Vagina (tissue), 2 donors: ENCODE data around the gene CDH3. TPM values are rescaled to one million over a fixed set of nuclear protein-coding genes. Genes with fewer than 3 reads are reported as not detected.

Source experiments
- DNase-seq, 2 donors: peaks; one replicate each; pipeline ENCODE4 v3.0.0-alpha.2; 2017; ENCODE audit errors: extremely low spot score in 2 of 2
- H3K27ac ChIP-seq: fragments of 200-600 bp; sonication (generic); one replicate; pipeline ENCODE4 v1.5.1; 2019
- H3K27me3 ChIP-seq: fragments of 200-600 bp; sonication (generic); one replicate; pipeline ENCODE4 v1.5.1; 2019
- H3K36me3 ChIP-seq, 2 donors: fragments of 200-600 bp; sonication (generic); one replicate each; pipeline ENCODE4 v1.5.1; 2017 to 2019
- H3K4me1 ChIP-seq: fragments of 200-600 bp; sonication (generic); one replicate; pipeline ENCODE4 v1.5.1; 2019
- H3K4me3 ChIP-seq, 2 donors: fragments of 200-600 bp; sonication (generic); 1 replicate in 1 of 2; 2 replicates in 1 of 2; pipeline ENCODE4 v1.5.1; 2016 to 2019
- H3K9me3 ChIP-seq: fragments of 200-600 bp; sonication (generic); one replicate; pipeline ENCODE4 v1.5.1; 2019
- POLR2A ChIP-seq, 2 donors: fragments of 450-650 bp; IDR thresholded peaks; one replicate each; pipeline ENCODE4 v1.6.1; 2017; ENCODE audit warnings: antibody characterized with exemption in 2 of 2, mild to moderate bottlenecking in 2 of 2, moderate library complexity in 2 of 2
- POLR2AphosphoS5 ChIP-seq, 2 donors: sonication (generic); formaldehyde crosslinking; IDR thresholded peaks; one replicate each; pipeline ENCODE4 v1.9.0; 2017; ENCODE audit warnings: antibody characterized with exemption in 2 of 2, mild to moderate bottlenecking in 2 of 2, low read depth in 1 of 2; ENCODE audit not compliant: insufficient read depth in 1 of 2
- intact Hi-C: fragments of 100-400 bp; cut with DNase I; formaldehyde crosslinking; loops from one replicate; pipeline ENCODE4 v1.15.1; 2023
- total RNA-seq: library from RNA; depleted of rRNA; stranded (reverse); fragments of >200 nt; gene quantifications from one replicate; pipeline ENCODE4 v1.2.3, GENCODE V29; 2016
- TF ChIP-seq, protein P1 (sequence below), 3 experiments: fragments of 450-650 bp in 2 of 3; fragments of 200-600 bp in 1 of 3; sonication (generic) in 1 of 3; IDR thresholded peaks; one replicate each; pipeline ENCODE4 v1.5.1; 2017 to 2019; ENCODE audit warnings: antibody characterized with exemption in 3 of 3, mild to moderate bottlenecking in 2 of 3, moderate library complexity in 2 of 3

CDH3 gene
- total RNA-seq, 1 donor from 2014 or later = 35.4 TPM

DNA sequence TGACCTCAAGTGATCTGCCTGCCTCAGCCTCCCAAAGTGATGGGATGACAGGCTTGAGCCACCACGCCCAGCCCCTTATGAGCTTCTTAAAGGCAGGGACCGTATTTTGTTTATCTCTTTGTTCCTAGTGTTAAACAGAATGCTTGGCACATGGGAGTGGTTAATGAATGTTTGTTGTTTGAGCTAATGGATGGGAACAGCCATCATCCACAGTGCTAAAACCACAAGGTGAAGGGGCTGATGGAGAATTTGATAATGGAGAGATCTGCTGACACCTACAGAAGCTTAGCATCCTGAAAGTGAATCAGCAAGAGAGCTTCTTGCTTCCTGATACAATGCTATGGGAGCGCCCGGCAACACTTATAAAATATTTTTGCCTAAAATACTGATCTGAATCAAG lies 83.4 kb downstream of the CDH3 start:
- TF ChIP-seq POLR2A (IDR thresholded peaks at IDR 0.05) (no peak), POLR2AphosphoS5 (IDR thresholded peaks at IDR 0.05; ENCODE audit: insufficient read depth in 1 of 2, low read depth in 1 of 2) (no peak)
- TF ChIP-seq, protein P1, sequence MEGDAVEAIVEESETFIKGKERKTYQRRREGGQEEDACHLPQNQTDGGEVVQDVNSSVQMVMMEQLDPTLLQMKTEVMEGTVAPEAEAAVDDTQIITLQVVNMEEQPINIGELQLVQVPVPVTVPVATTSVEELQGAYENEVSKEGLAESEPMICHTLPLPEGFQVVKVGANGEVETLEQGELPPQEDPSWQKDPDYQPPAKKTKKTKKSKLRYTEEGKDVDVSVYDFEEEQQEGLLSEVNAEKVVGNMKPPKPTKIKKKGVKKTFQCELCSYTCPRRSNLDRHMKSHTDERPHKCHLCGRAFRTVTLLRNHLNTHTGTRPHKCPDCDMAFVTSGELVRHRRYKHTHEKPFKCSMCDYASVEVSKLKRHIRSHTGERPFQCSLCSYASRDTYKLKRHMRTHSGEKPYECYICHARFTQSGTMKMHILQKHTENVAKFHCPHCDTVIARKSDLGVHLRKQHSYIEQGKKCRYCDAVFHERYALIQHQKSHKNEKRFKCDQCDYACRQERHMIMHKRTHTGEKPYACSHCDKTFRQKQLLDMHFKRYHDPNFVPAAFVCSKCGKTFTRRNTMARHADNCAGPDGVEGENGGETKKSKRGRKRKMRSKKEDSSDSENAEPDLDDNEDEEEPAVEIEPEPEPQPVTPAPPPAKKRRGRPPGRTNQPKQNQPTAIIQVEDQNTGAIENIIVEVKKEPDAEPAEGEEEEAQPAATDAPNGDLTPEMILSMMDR (IDR thresholded peaks at IDR 0.05) = no peak
- Histone ChIP-seq H3K27me3 (no peaks in the 10 kb centered on the region), H3K36me3 (no peaks in the 10 kb centered on the region), H3K27ac (no peak overlapping the region), H3K4me1 (no peaks in the 10 kb centered on the region), H3K9me3 (no peaks in the 10 kb centered on the region), H3K4me3 (no peak overlapping the region)
- DNase-seq = no peak
- intact Hi-C loops = no loop called here

DNA sequence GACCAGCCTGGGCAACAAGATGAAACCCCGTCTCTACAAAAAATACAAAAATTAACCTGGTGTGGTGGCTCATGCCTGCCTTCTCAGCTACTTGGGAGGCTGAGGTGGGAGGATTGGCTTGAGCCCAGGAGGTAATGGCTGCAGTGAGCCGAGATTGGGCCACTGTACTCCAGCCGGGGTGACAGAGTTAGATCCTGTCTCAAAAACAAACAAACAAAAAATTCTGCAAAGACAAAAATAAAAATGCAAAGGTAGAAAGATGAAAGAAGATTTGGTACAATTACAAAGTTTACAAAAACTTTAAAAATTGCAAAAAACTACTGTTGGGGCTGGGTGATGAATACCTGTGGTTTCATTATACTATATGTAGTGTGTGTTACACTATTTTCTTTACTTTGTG lies 86.5 kb downstream of the CDH3 start:
- Histone ChIP-seq H3K36me3 (no peaks in the 10 kb centered on the region), H3K4me3 (no peak overlapping the region), H3K27ac (no peak overlapping the region), H3K4me1 (no peaks in the 10 kb centered on the region), H3K27me3 (no peaks in the 10 kb centered on the region), H3K9me3 (no peaks in the 10 kb centered on the region)
- DNase-seq = no peak
- intact Hi-C loops = no loop called here
- no peak for TF ChIP-seq POLR2A (IDR thresholded peaks at IDR 0.05)

DNA sequence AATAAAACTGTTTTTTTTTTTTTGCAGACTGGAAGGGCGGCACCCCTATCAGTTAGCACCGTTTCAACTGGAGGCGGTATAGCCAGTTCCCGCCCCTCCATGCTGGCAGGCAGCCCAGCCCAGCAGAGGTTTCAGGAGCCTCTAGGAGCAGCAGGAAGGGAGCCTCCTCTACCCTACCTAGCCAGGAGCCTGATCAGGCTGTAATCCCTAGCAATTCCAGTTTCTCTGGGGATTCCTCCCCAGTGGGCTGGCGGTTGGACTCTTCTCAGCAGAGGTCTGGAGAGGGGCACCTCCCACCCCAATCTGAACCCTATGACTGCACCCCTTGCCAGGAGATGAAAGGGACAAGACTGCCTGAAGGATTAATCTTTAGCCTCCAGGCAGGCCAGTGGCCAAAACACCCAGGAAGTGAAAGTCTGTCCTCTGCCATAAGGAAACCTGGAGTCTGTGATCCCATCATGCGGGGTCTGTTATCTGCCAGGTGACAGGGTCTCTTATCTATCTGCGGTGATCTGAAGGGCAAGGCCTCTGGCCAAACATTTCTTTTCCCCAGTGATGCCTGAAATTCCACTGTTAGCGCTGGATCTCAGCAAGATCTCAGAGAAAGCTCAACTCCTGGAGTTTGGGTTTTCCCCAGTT lies 87.1 kb downstream of the CDH3 start:
- Histone ChIP-seq H3K9me3 (no peaks in the 10 kb centered on the region), H3K36me3 (no peaks in the 10 kb centered on the region), H3K4me3 (no peak overlapping the region), H3K27me3 (no peaks in the 10 kb centered on the region), H3K27ac (no peak overlapping the region), H3K4me1 (peaks cover 4% of the 10 kb centered on the region)
- DNase-seq = no peak
- TF ChIP-seq, protein P1 (IDR thresholded peaks at IDR 0.05) = no peak
- TF ChIP-seq POLR2AphosphoS5 (IDR thresholded peaks at IDR 0.05; ENCODE audit: insufficient read depth in 1 of 2, low read depth in 1 of 2) (no peak), POLR2A (IDR thresholded peaks at IDR 0.05) (no peak)
- intact Hi-C loops = no loop called here

DNA sequence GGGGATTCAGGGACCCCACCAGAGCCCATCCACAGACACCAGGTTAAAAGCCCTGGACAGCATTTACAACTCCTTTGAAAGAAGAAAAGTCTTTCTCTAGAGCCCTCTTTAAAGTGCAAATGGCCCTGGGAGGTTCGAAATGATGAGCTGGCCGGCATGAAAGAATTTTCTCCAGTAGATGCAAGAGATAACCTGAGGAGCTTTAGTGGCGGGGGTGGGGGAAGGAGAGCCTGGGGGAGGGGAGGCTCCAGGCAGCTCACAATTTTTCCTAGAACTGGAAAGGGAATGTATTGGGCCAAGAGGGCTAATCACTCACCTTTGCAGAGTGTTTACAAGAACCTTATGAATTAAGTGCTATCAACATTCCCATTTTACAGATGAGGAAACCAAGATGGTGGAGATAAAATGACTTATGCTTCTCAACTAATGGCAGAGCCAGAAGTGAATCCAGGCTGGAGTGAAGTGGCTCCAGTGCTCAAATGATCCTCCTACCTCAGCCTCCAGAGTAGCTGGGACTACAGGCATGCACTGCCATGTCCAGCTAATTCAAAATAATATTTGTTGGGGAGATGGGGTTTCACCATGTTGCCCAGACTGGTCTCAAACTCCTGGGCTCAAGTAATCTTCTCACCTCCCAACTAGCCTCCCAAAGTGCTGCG lies 87.8 kb downstream of the CDH3 start:
- Histone ChIP-seq H3K36me3 (no peaks in the 10 kb centered on the region), H3K27ac (no peak overlapping the region), H3K4me1 (peaks cover 11% of the 10 kb centered on the region), H3K4me3 (no peak overlapping the region), H3K27me3 (no peaks in the 10 kb centered on the region), H3K9me3 (no peaks in the 10 kb centered on the region)
- DNase-seq = no peak
- TF ChIP-seq POLR2A (IDR thresholded peaks at IDR 0.05) = no peak
- intact Hi-C loops = no loop called here

DNA sequence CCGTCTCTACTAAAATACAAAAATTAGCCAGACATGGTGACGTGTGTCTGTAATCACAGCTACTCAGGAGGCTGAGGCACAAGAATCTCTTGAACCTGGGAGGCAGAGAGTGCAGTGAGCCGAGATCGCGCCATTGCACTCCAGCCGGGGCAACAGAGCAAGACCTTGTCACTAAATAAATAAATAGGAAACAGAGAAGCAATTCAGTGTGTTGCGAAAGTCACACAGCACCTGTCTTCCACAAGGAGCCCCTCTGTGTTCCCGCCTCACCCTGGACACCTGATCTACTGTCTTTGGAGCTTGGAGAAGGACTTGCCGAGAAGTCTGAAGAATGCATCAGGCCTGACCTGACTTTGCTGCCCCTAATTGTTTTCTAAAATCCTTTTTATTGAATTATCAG lies 88.5 kb downstream of the CDH3 start:
- no peaks in the 10 kb centered on the region for H3K27me3 ChIP-seq
- H3K27ac ChIP-seq = no peak overlapping the region
- H3K9me3 ChIP-seq = no peaks in the 10 kb centered on the region
- no peaks in the 10 kb centered on the region for H3K36me3 ChIP-seq
- no peak overlapping the region for H3K4me3 ChIP-seq
- intact Hi-C loops = no loop called here
- TF ChIP-seq, protein P1 (IDR thresholded peaks at IDR 0.05) = no peak
- TF ChIP-seq POLR2AphosphoS5 (IDR thresholded peaks at IDR 0.05; ENCODE audit: insufficient read depth in 1 of 2, low read depth in 1 of 2) (no peak), POLR2A (IDR thresholded peaks at IDR 0.05) (no peak)
- H3K4me1 ChIP-seq = peaks cover 17% of the 10 kb centered on the region
- DNase-seq = no peak

DNA sequence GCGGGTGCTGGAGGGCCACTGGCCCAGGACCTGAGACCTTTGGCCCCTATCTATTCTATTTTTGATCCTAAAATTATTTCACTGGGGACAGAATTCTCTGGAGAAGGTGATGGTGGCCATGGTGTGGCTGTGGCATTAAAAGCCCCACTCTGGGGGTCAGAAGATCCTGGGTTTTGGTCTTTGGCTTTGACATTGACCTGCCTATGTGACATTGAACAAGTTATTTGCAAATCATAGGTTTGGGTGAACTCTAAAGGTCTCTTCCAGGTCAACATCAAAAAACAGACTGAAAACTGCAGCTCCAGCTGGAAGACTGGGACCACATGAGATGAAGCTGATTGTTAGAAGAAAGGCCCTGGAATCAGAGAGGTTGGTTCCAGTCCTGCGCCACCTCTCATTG lies 89.7 kb downstream of the CDH3 start:
- Histone ChIP-seq H3K36me3 (no peaks in the 10 kb centered on the region), H3K9me3 (no peaks in the 10 kb centered on the region), H3K27ac (no peak overlapping the region), H3K4me1 (peaks cover 17% of the 10 kb centered on the region), H3K4me3 (no peak overlapping the region), H3K27me3 (no peaks in the 10 kb centered on the region)
- TF ChIP-seq POLR2A (IDR thresholded peaks at IDR 0.05) (no peak), POLR2AphosphoS5 (IDR thresholded peaks at IDR 0.05; ENCODE audit: insufficient read depth in 1 of 2, low read depth in 1 of 2) (no peak)
- TF ChIP-seq, protein P1 (IDR thresholded peaks at IDR 0.05) = no peak
- intact Hi-C loops = no loop called here
- no peak for DNase-seq
